ENCODE data around the gene CEP85L.

GRCh38 chr6:118668761-118669385 lies 17.5 kb upstream of the CEP85L start:
- TF ChIP-seq EP300 (IDR thresholded peaks at IDR 0.05; ENCODE audit: borderline replicate concordance in 1 of 2, control insufficient read depth in 1 of 2, low read depth in 2 of 2, low read length in 2 of 2) (no peak), CTCF (IDR thresholded peaks at IDR 0.05 in 2 of 3, conservative IDR thresholded peaks at IDR 0.05 in 1 of 3; ENCODE audit: control insufficient read depth in 2 of 3, extremely low read depth in 1 of 3, insufficient read depth in 1 of 3, low read depth in 3 of 3, low read length in 3 of 3) (no peak), BMI1 (IDR thresholded peaks at IDR 0.05; ENCODE audit: borderline replicate concordance) (no peak), NBN (IDR thresholded peaks at IDR 0.05) (no peak), ZBTB40 (IDR thresholded peaks at IDR 0.05; ENCODE audit: borderline replicate concordance) (no peak), POLR2A (IDR thresholded peaks at IDR 0.05; ENCODE audit: low read depth, low read length) (no peak), LARP7 (IDR thresholded peaks at IDR 0.05) (no peak), ESRRA (IDR thresholded peaks at IDR 0.05; ENCODE audit: low read length) (no peak)

Measured in GM12878 (cell line).